ENCODE results near the gene GHRL. TPM values are rescaled to one million over a fixed set of nuclear protein-coding genes. Genes with fewer than 3 reads are reported as not detected.

GHRL gene
- total RNA-seq, 6 experiments from 2014 or later, result 0.32 to 0.43 TPM; not detected in 4

GRCh38 chr3:10286133-10286524 is 6.6 kb downstream of the GHRL start:
- no peak for DNase-seq
- Histone ChIP-seq H3K9me3 (no peaks in the 10 kb centered on the region), H3K36me3 (peaks cover 0 to 22% (median 3%) of the 10 kb centered on the region in 4 donors), H3K27me3 (no peaks in the 10 kb centered on the region), H3K27ac (no peak overlapping the region), H3K4me1 (no peaks in the 10 kb centered on the region), H3K4me3 (no peak overlapping the region)
- intact Hi-C loops (cut with DNase I), result no loop called here
- WGBS (ENCODE audit: insufficient coverage, low coverage, low lambda C conversion rate, missing lambda C conversion rate), result 90% methylated on average over 5 of the region's 5 CpGs
- TF ChIP-seq POLR2A (IDR thresholded peaks at IDR 0.05), result no peak
- TF ChIP-seq CTCF (IDR thresholded peaks at IDR 0.05), result no peak
- no peak for ATAC-seq

- Histone ChIP-seq H3K27me3 (no peaks in the 10 kb centered on the region), H3K4me1 (no peaks in the 10 kb centered on the region), H3K9me3 (no peaks in the 10 kb centered on the region), H3K36me3 (peaks cover 0 to 26% (median 3%) of the 10 kb centered on the region in 4 donors), H3K4me3 (no peak overlapping the region), H3K27ac (no peak overlapping the region)
- ATAC-seq (no peak), DNase-seq (no peak)
- intact Hi-C loops (cut with DNase I), result no loop called here
- TF ChIP-seq CTCF (IDR thresholded peaks at IDR 0.05), result no peak
- TF ChIP-seq POLR2A (IDR thresholded peaks at IDR 0.05), result no peak
- 80% methylated on average over 10 of the region's 12 CpGs for WGBS (ENCODE audit: insufficient coverage, low coverage, low lambda C conversion rate, missing lambda C conversion rate)
These were observed 7.2 kb downstream of the GHRL start for GRCh38 chr3:10285272-10286132.

GRCh38 chr3:10284496-10284895 is 8.3 kb downstream of the GHRL start:
- ATAC-seq (no peak), DNase-seq (no peak)
- H3K9me3 ChIP-seq, result no peaks in the 10 kb centered on the region

GRCh38 chr3:10283638-10284037 is 9.1 kb downstream of the GHRL start:
- H3K4me1 ChIP-seq, result no peaks in the 10 kb centered on the region
- no peak for DNase-seq
- no peaks in the 10 kb centered on the region for H3K27me3 ChIP-seq
- no peak for TF ChIP-seq CTCF (IDR thresholded peaks at IDR 0.05)
- intact Hi-C loops (cut with DNase I), result no loop called here
- peaks cover 0 to 40% (median 10%) of the 10 kb centered on the region in 4 donors for H3K36me3 ChIP-seq
- H3K27ac ChIP-seq, result no peak overlapping the region
- no peaks in the 10 kb centered on the region for H3K9me3 ChIP-seq
- WGBS (ENCODE audit: insufficient coverage, low coverage, low lambda C conversion rate, missing lambda C conversion rate), result 57% methylated on average over 4 of the region's 5 CpGs
- H3K4me3 ChIP-seq, result no peak overlapping the region
- ATAC-seq, result no peak

More at GRCh38 chr3:10284496-10284895, 8.3 kb downstream of the GHRL start:
- Histone ChIP-seq H3K27me3 (no peaks in the 10 kb centered on the region), H3K36me3 (peaks cover 0 to 36% (median 6%) of the 10 kb centered on the region in 4 donors), H3K4me3 (no peak overlapping the region), H3K27ac (no peak overlapping the region), H3K4me1 (no peaks in the 10 kb centered on the region)
- no peak for TF ChIP-seq POLR2A (IDR thresholded peaks at IDR 0.05)
- TF ChIP-seq CTCF (IDR thresholded peaks at IDR 0.05), result no peak
- 89% methylated on average over 4 of the region's 9 CpGs for WGBS (ENCODE audit: insufficient coverage, low coverage, low lambda C conversion rate, missing lambda C conversion rate)
- intact Hi-C loops (cut with DNase I), result no loop called here
